CD4-positive, CD25-positive, alpha-beta regulatory T cell (primary cell): ENCODE results near the gene UQCRC1. TPM values are rescaled to one million over a fixed set of nuclear protein-coding genes. Genes with fewer than 3 reads are reported as not detected.

Source experiments
- ATAC-seq, 2 donors: fragments of 150-1000 bp; cut with Tn5 transposase; one replicate each; pipeline ENCODE4 v1.10.0; 2021; ENCODE audit warnings: low read depth in 2 of 2, moderate number of reproducible peaks in 2 of 2, moderate library complexity in 1 of 2
- DNase-seq, 3 donors: peaks; one replicate each; pipeline versions ENCODE4 v3.0.0 to v3.0.0-alpha.2; 2012 to 2022; ENCODE audit warnings: mixed read lengths in 1 of 3
- H3K27ac ChIP-seq: one replicate; pipeline ENCODE4 v1.7.0; 2013; ENCODE audit warnings: mild to moderate bottlenecking, low read length; ENCODE audit not compliant: insufficient read depth, poor library complexity, severe bottlenecking
- H3K27me3 ChIP-seq: one replicate; pipeline ENCODE4 v1.7.0; 2013; ENCODE audit warnings: low read length; ENCODE audit not compliant: control insufficient read depth, insufficient read depth
- H3K36me3 ChIP-seq: one replicate; pipeline ENCODE4 v1.7.0; 2013; ENCODE audit warnings: mild to moderate bottlenecking, low read length, moderate library complexity; ENCODE audit not compliant: control insufficient read depth, insufficient read depth
- H3K4me1 ChIP-seq: 2 replicates; pipeline ENCODE4 v1.7.0; 2013; ENCODE audit warnings: mild to moderate bottlenecking, low read length; ENCODE audit not compliant: insufficient read depth, control insufficient read depth, poor library complexity, severe bottlenecking
- H3K4me3 ChIP-seq: one replicate; pipeline ENCODE4 v1.7.0; 2013; ENCODE audit warnings: low read depth, mild to moderate bottlenecking, low read length, moderate library complexity
- H3K9me3 ChIP-seq, 2 experiments: 1 replicate in 1 of 2; 2 replicates in 1 of 2; pipeline ENCODE4 v1.7.0; 2013; ENCODE audit warnings: low read length in 2 of 2, mild to moderate bottlenecking in 1 of 2, moderate library complexity in 1 of 2; ENCODE audit not compliant: control insufficient read depth in 2 of 2
- H3K27ac Mint-ChIP-seq, 3 donors: one replicate each; pipeline ENCODE4 v1.8.0; 2020 to 2022; ENCODE audit warnings: mild to moderate bottlenecking in 3 of 3, mixed read lengths in 3 of 3, moderate library complexity in 2 of 3
- H3K27me3 Mint-ChIP-seq: one replicate; pipeline ENCODE4 v1.8.0; 2022; ENCODE audit warnings: mild to moderate bottlenecking, mixed read lengths
- H3K36me3 Mint-ChIP-seq: one replicate; pipeline ENCODE4 v1.8.0; 2020; ENCODE audit warnings: mixed read lengths
- H3K4me1 Mint-ChIP-seq, 4 donors: one replicate each; pipeline ENCODE4 v1.8.0; 2020 to 2022; ENCODE audit warnings: mixed read lengths in 4 of 4, mild to moderate bottlenecking in 1 of 4
- H3K4me3 Mint-ChIP-seq, 4 donors: one replicate each; pipeline ENCODE4 v1.8.0; 2020 to 2022; ENCODE audit warnings: mild to moderate bottlenecking in 4 of 4, mixed read lengths in 4 of 4, moderate library complexity in 3 of 4
- H3K9me3 Mint-ChIP-seq, 7 donors: one replicate each; pipeline ENCODE4 v1.8.0; 2020 to 2022; ENCODE audit warnings: mixed read lengths in 7 of 7, mild to moderate bottlenecking in 3 of 7, moderate library complexity in 2 of 7
- polyA plus RNA-seq, 4 donors: library from polyadenylated mRNA; unstranded; fragments of 300-500 nt; fragmentation: Illumina TruSeq; gene quantifications; one replicate each; pipeline ENCODE4 v1.2.3, GENCODE V29; 2021
- total RNA-seq: library from RNA; stranded (reverse); gene quantifications from one replicate; pipeline ENCODE4 v1.2.3, GENCODE V29; 2022

Gene UQCRC1
- total and polyA plus RNA-seq, 5 donors from 2014 or later, result 111 to 234 (median 186) TPM

- H3K9me3 ChIP-seq, result no peaks in the 10 kb centered on the region
- Mint-ChIP-seq H3K9me3 (peaks cover 0 to 2% (median 0%) of the 10 kb centered on the region in 7 donors), H3K4me1 (peaks cover 0 to 14% (median 10%) of the 10 kb centered on the region in 4 donors), H3K36me3 (peaks cover 25% of the 10 kb centered on the region), H3K27ac (peak overlapping the region; percentile 55 to 63 (median 62)), H3K27me3 (no peaks in the 10 kb centered on the region), H3K4me3 (no peak overlapping the region)
- no peak overlapping the region for H3K27ac ChIP-seq
- H3K27me3 ChIP-seq, result no peaks in the 10 kb centered on the region
- no peak for ATAC-seq
- peak in 1 of 3 donors; percentile 27 for DNase-seq
- H3K4me3 ChIP-seq, result no peak overlapping the region
- no peaks in the 10 kb centered on the region for H3K4me1 ChIP-seq
- H3K36me3 ChIP-seq, result peaks cover 10% of the 10 kb centered on the region
Measured at GRCh38 chr3:48623851-48624547, 14.6 kb upstream of the UQCRC1 start.

- peak within 1 kb of the TSS in 1 of 4 donors; percentile 2 for H3K4me3 Mint-ChIP-seq
- H3K27me3 Mint-ChIP-seq, result no peaks in the 10 kb centered on the region
- H3K4me1 ChIP-seq, result no peaks in the 10 kb centered on the region
- H3K4me3 ChIP-seq, result no peak within 1 kb of the TSS
- peaks cover 0 to 11% (median 0%) of the 10 kb centered on the region in 7 donors for H3K9me3 Mint-ChIP-seq
- peaks cover 5% of the 10 kb centered on the region for H3K36me3 Mint-ChIP-seq
- H3K36me3 ChIP-seq, result no peaks in the 10 kb centered on the region
- ATAC-seq (no peak), DNase-seq (no peak)
- no peak within 1 kb of the TSS for H3K27ac ChIP-seq
- no peaks in the 10 kb centered on the region for H3K27me3 ChIP-seq
- H3K9me3 ChIP-seq, result peaks cover 12 to 14% of the 10 kb centered on the region in 2 experiments
- H3K27ac Mint-ChIP-seq, result peak within 1 kb of the TSS in 1 of 3 donors; percentile 52
- H3K4me1 Mint-ChIP-seq, result peaks cover 0 to 14% (median 10%) of the 10 kb centered on the region in 4 donors
Measured at GRCh38 chr3:48621461-48621869, 12.0 kb upstream of the UQCRC1 start, which contains the start of gene TMEM89. Gene TMEM89, minus strand, starts transcription at chr3:48621769. Its CDS starts 13 bp downstream, at chr3:48621756.

- DNase-seq (no peak), ATAC-seq (no peak)
- no peaks in the 10 kb centered on the region for H3K27me3 ChIP-seq
- Mint-ChIP-seq H3K4me3 (no peak overlapping the region), H3K4me1 (peaks cover 0 to 11% (median 8%) of the 10 kb centered on the region in 4 donors), H3K27me3 (no peaks in the 10 kb centered on the region), H3K9me3 (peaks cover 0 to 11% (median 0%) of the 10 kb centered on the region in 7 donors), H3K36me3 (peaks cover 3% of the 10 kb centered on the region), H3K27ac (no peak overlapping the region)
- no peak overlapping the region for H3K4me3 ChIP-seq
- H3K9me3 ChIP-seq, result peaks cover 12 to 14% of the 10 kb centered on the region in 2 experiments
- H3K27ac ChIP-seq, result no peak overlapping the region
- no peaks in the 10 kb centered on the region for H3K36me3 ChIP-seq
- H3K4me1 ChIP-seq, result no peaks in the 10 kb centered on the region
Measured at GRCh38 chr3:48619541-48620524, 10.4 kb upstream of the UQCRC1 start.

GRCh38 chr3:48617559-48617958 lies 8.1 kb upstream of the UQCRC1 start:
- H3K27me3 Mint-ChIP-seq, result no peaks in the 10 kb centered on the region
- Histone ChIP-seq H3K9me3 (peaks cover 12 to 14% of the 10 kb centered on the region in 2 experiments), H3K27ac (no peak overlapping the region), H3K36me3 (no peaks in the 10 kb centered on the region), H3K4me3 (no peak overlapping the region), H3K27me3 (no peaks in the 10 kb centered on the region), H3K4me1 (no peaks in the 10 kb centered on the region)
- H3K4me3 Mint-ChIP-seq, result no peak overlapping the region
- peaks cover 0 to 11% (median 0%) of the 10 kb centered on the region in 7 donors for H3K9me3 Mint-ChIP-seq
- DNase-seq (no peak), ATAC-seq (no peak)
- no peak overlapping the region for H3K27ac Mint-ChIP-seq
- H3K36me3 Mint-ChIP-seq, result no peaks in the 10 kb centered on the region
- H3K4me1 Mint-ChIP-seq, result no peaks in the 10 kb centered on the region

GRCh38 chr3:48614044-48614443 lies 4.6 kb upstream of the UQCRC1 start:
- H3K36me3 ChIP-seq, result no peaks in the 10 kb centered on the region
- H3K4me3 Mint-ChIP-seq, result peak overlapping the region in 1 of 4 donors; percentile 54
- peaks cover 3% of the 10 kb centered on the region for H3K36me3 Mint-ChIP-seq
- no peak overlapping the region for H3K4me3 ChIP-seq
- H3K9me3 ChIP-seq, result peaks cover 12 to 14% of the 10 kb centered on the region in 2 experiments
- no peaks in the 10 kb centered on the region for H3K27me3 ChIP-seq
- ATAC-seq (no peak), DNase-seq (peak in 1 of 3 donors; percentile 23)
- no peaks in the 10 kb centered on the region for H3K27me3 Mint-ChIP-seq
- H3K27ac Mint-ChIP-seq, result no peak overlapping the region
- H3K27ac ChIP-seq, result no peak overlapping the region
- H3K4me1 ChIP-seq, result no peaks in the 10 kb centered on the region
- peaks cover 0 to 7% (median 2%) of the 10 kb centered on the region in 4 donors for H3K4me1 Mint-ChIP-seq
- peaks cover 0 to 11% (median 0%) of the 10 kb centered on the region in 7 donors for H3K9me3 Mint-ChIP-seq

- Mint-ChIP-seq H3K9me3 (peaks cover 0 to 6% (median 0%) of the 10 kb centered on the region in 7 donors), H3K4me3 (peak overlapping the region in 3 of 4 donors; percentile 8 to 50 (median 15)), H3K36me3 (peaks cover 8% of the 10 kb centered on the region), H3K27me3 (no peaks in the 10 kb centered on the region), H3K27ac (no peak overlapping the region), H3K4me1 (peaks cover 8 to 19% (median 13%) of the 10 kb centered on the region in 4 donors)
- no peaks in the 10 kb centered on the region for H3K36me3 ChIP-seq
- no peak for DNase-seq
- H3K9me3 ChIP-seq, result peaks cover 5% of the 10 kb centered on the region in 2 experiments
- no peak overlapping the region for H3K4me3 ChIP-seq
- peaks cover 9% of the 10 kb centered on the region for H3K4me1 ChIP-seq
- no peak overlapping the region for H3K27ac ChIP-seq
- ATAC-seq, result no peak
- H3K27me3 ChIP-seq, result no peaks in the 10 kb centered on the region
Measured at GRCh38 chr3:48612309-48612708, 2.9 kb upstream of the UQCRC1 start.

- H3K4me1 Mint-ChIP-seq, result peaks cover 8 to 27% (median 16%) of the 10 kb centered on the region in 4 donors
- peaks cover 29% of the 10 kb centered on the region for H3K36me3 Mint-ChIP-seq
- no peak overlapping the region for H3K27ac ChIP-seq
- no peaks in the 10 kb centered on the region for H3K9me3 ChIP-seq
- no peaks in the 10 kb centered on the region for H3K27me3 Mint-ChIP-seq
- H3K4me1 ChIP-seq, result peaks cover 9% of the 10 kb centered on the region
- ATAC-seq (no peak), DNase-seq (peak in 1 of 3 donors; percentile 13)
- H3K36me3 ChIP-seq, result peaks cover 34% of the 10 kb centered on the region
- H3K4me3 Mint-ChIP-seq, result peak overlapping the region; percentile 10 to 99 (median 96)
- H3K9me3 Mint-ChIP-seq, result no peaks in the 10 kb centered on the region
- peak overlapping the region in 1 of 3 donors; percentile 94 for H3K27ac Mint-ChIP-seq
- H3K4me3 ChIP-seq, result no peak overlapping the region
- H3K27me3 ChIP-seq, result no peaks in the 10 kb centered on the region
Measured at GRCh38 chr3:48607519-48607918, 1.9 kb downstream of the UQCRC1 start.
